Panc1 (cell line): ENCODE results near the gene FBLN7.

Experiments used
- CTCF ChIP-seq: fragments of 450-650 bp; IDR thresholded peaks from 2 replicates; pipeline ENCODE4 v1.5.1; 2017; ENCODE audit warnings: mild to moderate bottlenecking
- SIN3A ChIP-seq: IDR thresholded peaks from 2 replicates; pipeline ENCODE4 v1.6.1; 2012; ENCODE audit warnings: low read depth, mild to moderate bottlenecking, low read length, moderate library complexity, borderline replicate concordance; ENCODE audit not compliant: insufficient read depth

GRCh38 chr2:112182581-112183034, 44.4 kb downstream of the FBLN7 start:
- TF ChIP-seq SIN3A (no peak), CTCF (no peak)
